ENCODE measurements around the gene USP34.

Gene USP34

GRCh38 chr2:61262699-61263098, 208.2 kb downstream of the USP34 start:
- no peaks in the 10 kb centered on the region for H3K27me3 ChIP-seq (ENCODE audit: control insufficient read depth in 2 of 2, insufficient read depth in 2 of 2, low read length in 2 of 2)
- H3K9ac ChIP-seq (ENCODE audit: low read depth in 1 of 2, low read length in 2 of 2): no peak overlapping the region
- no peak overlapping the region for H3K4me3 ChIP-seq (ENCODE audit: low read length in 2 of 2)
- H3K4me1 ChIP-seq (ENCODE audit: control insufficient read depth in 2 of 2, insufficient read depth in 2 of 2, low read length in 2 of 2): no peaks in the 10 kb centered on the region
- H3K36me3 ChIP-seq (ENCODE audit: control insufficient read depth in 2 of 2, insufficient read depth in 2 of 2, low read length in 2 of 2): peaks cover 23 to 28% of the 10 kb centered on the region in 2 donors
- no peak overlapping the region for H3K27ac ChIP-seq (ENCODE audit: low read depth in 2 of 2, low read length in 2 of 2)
- H3K9me3 ChIP-seq (ENCODE audit: control insufficient read depth in 2 of 2, low read length in 2 of 2): no peaks in the 10 kb centered on the region

DNA sequence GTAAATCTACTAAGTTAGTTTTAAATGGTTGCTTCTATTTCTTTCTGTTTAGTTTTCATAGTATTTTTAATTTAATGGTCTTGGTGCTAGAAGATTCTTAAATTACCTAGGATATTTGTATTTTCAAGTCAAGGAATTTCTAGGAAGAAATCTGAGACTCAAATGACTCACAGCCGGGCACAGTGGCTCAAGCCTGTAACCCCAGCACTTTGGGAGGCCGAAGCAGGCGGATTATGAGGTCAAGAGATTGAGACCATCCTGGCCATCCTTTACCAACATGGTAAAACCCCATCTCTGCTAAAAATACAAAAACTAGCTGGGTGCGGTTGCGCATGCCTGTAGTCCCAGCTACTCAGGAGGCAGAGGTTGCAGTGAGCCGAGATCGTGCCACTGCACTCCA, 213.4 kb downstream of the USP34 start:
- no peaks in the 10 kb centered on the region for H3K9me3 ChIP-seq (ENCODE audit: control insufficient read depth in 2 of 2, low read length in 2 of 2)

DNA sequence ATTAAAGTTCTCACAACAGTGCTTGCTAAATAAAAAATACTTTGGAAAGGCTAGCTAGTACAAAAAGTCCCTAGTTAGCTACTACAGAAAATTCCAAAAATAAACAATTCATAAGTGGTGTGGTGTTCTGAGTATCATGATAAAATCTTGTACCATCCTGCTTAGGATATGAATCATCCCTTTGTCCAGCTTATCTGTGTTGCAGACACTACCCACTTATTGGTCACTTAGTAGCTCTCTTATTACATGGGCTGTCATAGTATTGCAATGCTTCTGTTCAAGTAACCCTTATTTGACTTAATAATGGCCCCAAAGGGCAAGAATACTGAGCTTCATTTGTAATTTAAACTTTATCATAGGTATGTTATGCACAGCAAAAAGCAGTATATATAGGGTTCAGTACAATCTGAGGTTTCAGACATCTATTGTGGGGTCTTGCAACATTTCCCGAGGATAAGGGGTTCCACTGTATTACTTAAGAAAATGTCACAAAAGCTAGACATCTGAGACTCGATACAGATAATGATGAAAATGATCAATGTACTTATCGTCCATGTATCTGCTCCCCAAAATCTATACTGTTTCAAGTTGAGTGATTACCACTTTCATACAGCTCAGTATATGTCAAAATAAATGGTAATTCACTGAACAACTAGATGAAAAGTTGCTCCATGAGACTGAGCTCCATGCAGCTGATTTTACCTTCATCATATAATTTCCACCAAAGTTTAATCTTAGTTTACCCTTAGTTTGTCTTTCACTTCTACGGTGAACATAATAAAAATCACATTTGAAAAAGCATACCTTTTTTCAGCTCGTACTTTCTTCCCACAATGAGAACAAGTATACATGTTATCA, 215.1 kb downstream of the USP34 start:
- Histone ChIP-seq H3K9ac (ENCODE audit: low read depth in 1 of 2, low read length in 2 of 2) (no peak overlapping the region), H3K4me3 (ENCODE audit: low read length in 2 of 2) (no peak overlapping the region), H3K27ac (ENCODE audit: low read depth in 2 of 2, low read length in 2 of 2) (no peak overlapping the region), H3K36me3 (ENCODE audit: control insufficient read depth in 2 of 2, insufficient read depth in 2 of 2, low read length in 2 of 2) (peaks cover 34 to 39% of the 10 kb centered on the region in 2 donors), H3K27me3 (ENCODE audit: control insufficient read depth in 2 of 2, insufficient read depth in 2 of 2, low read length in 2 of 2) (no peaks in the 10 kb centered on the region), H3K9me3 (ENCODE audit: control insufficient read depth in 2 of 2, low read length in 2 of 2) (no peaks in the 10 kb centered on the region), H3K4me1 (ENCODE audit: control insufficient read depth in 2 of 2, insufficient read depth in 2 of 2, low read length in 2 of 2) (no peaks in the 10 kb centered on the region)

More for the DNA sequence above, 213.4 kb downstream of the USP34 start:
- H3K4me1 ChIP-seq (ENCODE audit: control insufficient read depth in 2 of 2, insufficient read depth in 2 of 2, low read length in 2 of 2): no peaks in the 10 kb centered on the region
- no peak overlapping the region for H3K4me3 ChIP-seq (ENCODE audit: low read length in 2 of 2)
- H3K27ac ChIP-seq (ENCODE audit: low read depth in 2 of 2, low read length in 2 of 2): no peak overlapping the region
- no peaks in the 10 kb centered on the region for H3K27me3 ChIP-seq (ENCODE audit: control insufficient read depth in 2 of 2, insufficient read depth in 2 of 2, low read length in 2 of 2)
- peaks cover 39 to 43% of the 10 kb centered on the region in 2 donors for H3K36me3 ChIP-seq (ENCODE audit: control insufficient read depth in 2 of 2, insufficient read depth in 2 of 2, low read length in 2 of 2)
- H3K9ac ChIP-seq (ENCODE audit: low read depth in 1 of 2, low read length in 2 of 2): no peak overlapping the region

GRCh38 chr2:61254536-61254935, 216.4 kb downstream of the USP34 start:
- no peaks in the 10 kb centered on the region for H3K4me1 ChIP-seq (ENCODE audit: control insufficient read depth in 2 of 2, insufficient read depth in 2 of 2, low read length in 2 of 2)
- no peaks in the 10 kb centered on the region for H3K27me3 ChIP-seq (ENCODE audit: control insufficient read depth in 2 of 2, insufficient read depth in 2 of 2, low read length in 2 of 2)
- H3K4me3 ChIP-seq (ENCODE audit: low read length in 2 of 2): no peak overlapping the region
- H3K9me3 ChIP-seq (ENCODE audit: control insufficient read depth in 2 of 2, low read length in 2 of 2): no peaks in the 10 kb centered on the region
- H3K27ac ChIP-seq (ENCODE audit: low read depth in 2 of 2, low read length in 2 of 2): no peak overlapping the region
- no peak overlapping the region for H3K9ac ChIP-seq (ENCODE audit: low read depth in 1 of 2, low read length in 2 of 2)
- H3K36me3 ChIP-seq (ENCODE audit: control insufficient read depth in 2 of 2, insufficient read depth in 2 of 2, low read length in 2 of 2): peaks cover 33 to 45% of the 10 kb centered on the region in 2 donors

DNA sequence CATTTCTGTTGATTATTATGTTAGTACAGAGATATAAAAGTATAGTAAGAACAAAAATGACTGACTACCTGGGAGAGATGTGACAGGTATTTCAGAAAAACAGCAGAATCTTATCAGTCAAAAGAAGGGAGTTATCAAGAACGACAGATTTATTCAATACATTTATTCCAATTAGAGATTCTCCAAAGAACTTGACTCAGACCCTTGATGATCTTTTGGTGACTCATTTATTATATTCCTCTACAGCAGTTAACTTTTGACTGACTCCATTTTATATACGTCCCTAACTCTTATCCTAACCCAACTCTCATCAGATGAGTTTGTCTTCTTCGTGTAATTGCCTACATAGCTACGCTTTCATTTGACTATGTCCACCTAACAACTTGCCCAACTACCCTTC, 217.8 kb downstream of the USP34 start:
- no peak overlapping the region for H3K9ac ChIP-seq (ENCODE audit: low read depth in 1 of 2, low read length in 2 of 2)
- H3K27ac ChIP-seq (ENCODE audit: low read depth in 2 of 2, low read length in 2 of 2): no peak overlapping the region
- peaks cover 31 to 43% of the 10 kb centered on the region in 2 donors for H3K36me3 ChIP-seq (ENCODE audit: control insufficient read depth in 2 of 2, insufficient read depth in 2 of 2, low read length in 2 of 2)
- H3K4me3 ChIP-seq (ENCODE audit: low read length in 2 of 2): no peak overlapping the region
- H3K27me3 ChIP-seq (ENCODE audit: control insufficient read depth in 2 of 2, insufficient read depth in 2 of 2, low read length in 2 of 2): no peaks in the 10 kb centered on the region
- H3K4me1 ChIP-seq (ENCODE audit: control insufficient read depth in 2 of 2, insufficient read depth in 2 of 2, low read length in 2 of 2): no peaks in the 10 kb centered on the region
- H3K9me3 ChIP-seq (ENCODE audit: control insufficient read depth in 2 of 2, low read length in 2 of 2): no peaks in the 10 kb centered on the region

GRCh38 chr2:61252031-61252430, 218.9 kb downstream of the USP34 start:
- H3K4me1 ChIP-seq (ENCODE audit: control insufficient read depth in 2 of 2, insufficient read depth in 2 of 2, low read length in 2 of 2): no peaks in the 10 kb centered on the region
- H3K9ac ChIP-seq (ENCODE audit: low read depth in 1 of 2, low read length in 2 of 2): no peak overlapping the region
- peaks cover 36 to 48% of the 10 kb centered on the region in 2 donors for H3K36me3 ChIP-seq (ENCODE audit: control insufficient read depth in 2 of 2, insufficient read depth in 2 of 2, low read length in 2 of 2)
- no peaks in the 10 kb centered on the region for H3K9me3 ChIP-seq (ENCODE audit: control insufficient read depth in 2 of 2, low read length in 2 of 2)
- no peaks in the 10 kb centered on the region for H3K27me3 ChIP-seq (ENCODE audit: control insufficient read depth in 2 of 2, insufficient read depth in 2 of 2, low read length in 2 of 2)
- H3K4me3 ChIP-seq (ENCODE audit: low read length in 2 of 2): no peak overlapping the region
- no peak overlapping the region for H3K27ac ChIP-seq (ENCODE audit: low read depth in 2 of 2, low read length in 2 of 2)

GRCh38 chr2:61249521-61250071, 221.3 kb downstream of the USP34 start:
- Histone ChIP-seq H3K36me3 (ENCODE audit: control insufficient read depth in 2 of 2, insufficient read depth in 2 of 2, low read length in 2 of 2) (peaks cover 28 to 33% of the 10 kb centered on the region in 2 donors), H3K9me3 (ENCODE audit: control insufficient read depth in 2 of 2, low read length in 2 of 2) (no peaks in the 10 kb centered on the region), H3K27me3 (ENCODE audit: control insufficient read depth in 2 of 2, insufficient read depth in 2 of 2, low read length in 2 of 2) (no peaks in the 10 kb centered on the region), H3K4me1 (ENCODE audit: control insufficient read depth in 2 of 2, insufficient read depth in 2 of 2, low read length in 2 of 2) (no peaks in the 10 kb centered on the region), H3K4me3 (ENCODE audit: low read length in 2 of 2) (no peak overlapping the region), H3K9ac (ENCODE audit: low read depth in 1 of 2, low read length in 2 of 2) (no peak overlapping the region), H3K27ac (ENCODE audit: low read depth in 2 of 2, low read length in 2 of 2) (no peak overlapping the region)

DNA sequence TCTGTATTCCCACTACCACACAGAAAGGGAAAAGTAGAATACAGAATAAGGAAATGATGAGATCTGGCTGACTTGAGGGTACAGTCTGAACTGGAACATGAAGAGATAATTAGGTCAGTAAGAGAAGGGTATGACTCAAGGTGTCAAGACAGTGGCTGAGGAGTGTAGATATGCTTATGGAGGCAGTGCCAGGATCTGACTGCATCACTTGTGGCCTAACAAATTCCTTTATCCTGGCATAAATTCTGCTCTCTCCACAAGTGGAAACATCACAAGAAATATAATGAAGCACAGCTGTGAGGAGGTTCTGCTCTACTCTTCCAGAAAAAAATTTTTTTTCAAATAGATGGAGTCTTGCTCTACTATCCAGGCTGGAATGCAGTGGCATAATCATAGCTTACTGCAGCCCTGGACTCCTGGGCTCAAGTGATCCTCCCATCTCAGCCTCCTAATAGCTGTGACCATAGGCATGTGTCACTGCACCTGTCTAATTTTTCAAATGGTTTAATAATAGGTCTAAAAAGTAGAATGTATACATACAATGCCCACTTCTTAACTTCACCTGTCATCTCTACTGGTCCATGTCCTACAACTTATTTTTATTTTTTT, 223.6 kb downstream of the USP34 start:
- Histone ChIP-seq H3K9me3 (ENCODE audit: control insufficient read depth in 2 of 2, low read length in 2 of 2) (no peaks in the 10 kb centered on the region), H3K4me1 (ENCODE audit: control insufficient read depth in 2 of 2, insufficient read depth in 2 of 2, low read length in 2 of 2) (no peaks in the 10 kb centered on the region), H3K27ac (ENCODE audit: low read depth in 2 of 2, low read length in 2 of 2) (no peak overlapping the region), H3K9ac (ENCODE audit: low read depth in 1 of 2, low read length in 2 of 2) (no peak overlapping the region), H3K27me3 (ENCODE audit: control insufficient read depth in 2 of 2, insufficient read depth in 2 of 2, low read length in 2 of 2) (no peaks in the 10 kb centered on the region), H3K36me3 (ENCODE audit: control insufficient read depth in 2 of 2, insufficient read depth in 2 of 2, low read length in 2 of 2) (peaks cover 35 to 36% of the 10 kb centered on the region in 2 donors), H3K4me3 (ENCODE audit: low read length in 2 of 2) (no peak overlapping the region)

DNA sequence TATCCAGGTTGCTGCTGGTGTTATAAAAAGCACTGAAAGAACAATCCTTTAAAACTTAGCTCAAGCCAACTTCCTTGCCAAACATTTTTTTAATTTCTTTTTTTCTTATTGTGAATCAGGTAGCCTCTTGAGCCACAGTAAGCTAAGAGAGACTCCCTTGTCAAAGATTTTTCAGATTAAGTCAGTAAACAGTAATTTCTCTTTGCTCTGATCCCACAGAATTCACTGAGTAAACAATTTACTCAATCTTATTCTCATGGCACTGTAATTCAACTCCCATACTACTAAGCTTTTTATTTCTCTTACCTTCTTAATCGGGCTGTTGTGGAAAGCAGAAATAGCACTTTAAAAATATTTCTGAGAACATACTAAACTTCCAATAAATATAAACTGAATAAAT, 226.2 kb downstream of the USP34 start:
- Histone ChIP-seq H3K27ac (ENCODE audit: low read depth in 2 of 2, low read length in 2 of 2) (no peak overlapping the region), H3K4me1 (ENCODE audit: control insufficient read depth in 2 of 2, insufficient read depth in 2 of 2, low read length in 2 of 2) (no peaks in the 10 kb centered on the region), H3K9ac (ENCODE audit: low read depth in 1 of 2, low read length in 2 of 2) (no peak overlapping the region), H3K36me3 (ENCODE audit: control insufficient read depth in 2 of 2, insufficient read depth in 2 of 2, low read length in 2 of 2) (peaks cover 40 to 47% of the 10 kb centered on the region in 2 donors), H3K9me3 (ENCODE audit: control insufficient read depth in 2 of 2, low read length in 2 of 2) (no peaks in the 10 kb centered on the region), H3K4me3 (ENCODE audit: low read length in 2 of 2) (no peak overlapping the region), H3K27me3 (ENCODE audit: control insufficient read depth in 2 of 2, insufficient read depth in 2 of 2, low read length in 2 of 2) (no peaks in the 10 kb centered on the region)

GRCh38 chr2:61241266-61241665, 229.6 kb downstream of the USP34 start:
- H3K27me3 ChIP-seq (ENCODE audit: control insufficient read depth in 2 of 2, insufficient read depth in 2 of 2, low read length in 2 of 2): no peaks in the 10 kb centered on the region
- H3K36me3 ChIP-seq (ENCODE audit: control insufficient read depth in 2 of 2, insufficient read depth in 2 of 2, low read length in 2 of 2): peaks cover 28 to 34% of the 10 kb centered on the region in 2 donors

More at GRCh38 chr2:61241266-61241665, 229.6 kb downstream of the USP34 start:
- H3K4me3 ChIP-seq (ENCODE audit: low read length in 2 of 2): no peak overlapping the region
- no peaks in the 10 kb centered on the region for H3K4me1 ChIP-seq (ENCODE audit: control insufficient read depth in 2 of 2, insufficient read depth in 2 of 2, low read length in 2 of 2)
- no peaks in the 10 kb centered on the region for H3K9me3 ChIP-seq (ENCODE audit: control insufficient read depth in 2 of 2, low read length in 2 of 2)
- H3K9ac ChIP-seq (ENCODE audit: low read depth in 1 of 2, low read length in 2 of 2): no peak overlapping the region
- no peak overlapping the region for H3K27ac ChIP-seq (ENCODE audit: low read depth in 2 of 2, low read length in 2 of 2)
